Measurements from ENCODE around the gene RHBDL1.

- TF ChIP-seq POLR2A (IDR thresholded peaks at IDR 0.05) (no peak), CTCF (IDR thresholded peaks at IDR 0.05) (no peak)
Measured at GRCh38 chr16:670485-671352, 4.8 kb upstream of the RHBDL1 start.

All from uterus (tissue), 2 donors.